Esophagus squamous epithelium (tissue), 4 donors: ENCODE results near the gene RIPK4.

Source experiments
- POLR2A ChIP-seq, 4 donors: fragments of 450-650 bp; IDR thresholded peaks; one replicate each; pipeline ENCODE4 v1.6.1; 2017; ENCODE audit warnings: antibody characterized with exemption in 4 of 4, mild to moderate bottlenecking in 4 of 4, moderate library complexity in 3 of 4
- TF ChIP-seq, protein P1 (sequence below), 6 experiments: fragments of 450-650 bp in 4 of 6; fragments of 200-600 bp in 2 of 6; sonication (generic) in 2 of 6; IDR thresholded peaks; one replicate each; pipeline ENCODE4 v1.5.1; 2016 to 2019; ENCODE audit warnings: antibody characterized with exemption in 6 of 6, mild to moderate bottlenecking in 4 of 6, moderate library complexity in 4 of 6

DNA sequence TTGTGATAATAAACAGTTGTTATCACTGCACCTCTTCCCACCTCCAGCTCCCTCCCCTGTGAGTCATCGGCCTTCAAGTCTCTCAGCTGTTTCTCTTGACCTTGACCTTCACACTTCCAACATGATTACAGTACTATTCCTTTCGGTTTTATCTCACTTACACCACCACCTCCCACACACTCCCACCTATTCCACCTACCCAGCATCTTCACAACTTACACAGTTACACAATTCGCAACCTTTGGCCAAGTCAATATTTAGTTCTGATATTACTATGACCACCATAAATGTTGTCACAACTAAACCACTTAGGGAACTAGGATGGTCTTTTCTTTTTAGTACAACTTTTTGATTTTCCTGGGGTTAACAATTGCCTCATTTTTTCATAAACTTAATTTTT, 60.2 kb downstream of the RIPK4 start:
- TF ChIP-seq, protein P1, sequence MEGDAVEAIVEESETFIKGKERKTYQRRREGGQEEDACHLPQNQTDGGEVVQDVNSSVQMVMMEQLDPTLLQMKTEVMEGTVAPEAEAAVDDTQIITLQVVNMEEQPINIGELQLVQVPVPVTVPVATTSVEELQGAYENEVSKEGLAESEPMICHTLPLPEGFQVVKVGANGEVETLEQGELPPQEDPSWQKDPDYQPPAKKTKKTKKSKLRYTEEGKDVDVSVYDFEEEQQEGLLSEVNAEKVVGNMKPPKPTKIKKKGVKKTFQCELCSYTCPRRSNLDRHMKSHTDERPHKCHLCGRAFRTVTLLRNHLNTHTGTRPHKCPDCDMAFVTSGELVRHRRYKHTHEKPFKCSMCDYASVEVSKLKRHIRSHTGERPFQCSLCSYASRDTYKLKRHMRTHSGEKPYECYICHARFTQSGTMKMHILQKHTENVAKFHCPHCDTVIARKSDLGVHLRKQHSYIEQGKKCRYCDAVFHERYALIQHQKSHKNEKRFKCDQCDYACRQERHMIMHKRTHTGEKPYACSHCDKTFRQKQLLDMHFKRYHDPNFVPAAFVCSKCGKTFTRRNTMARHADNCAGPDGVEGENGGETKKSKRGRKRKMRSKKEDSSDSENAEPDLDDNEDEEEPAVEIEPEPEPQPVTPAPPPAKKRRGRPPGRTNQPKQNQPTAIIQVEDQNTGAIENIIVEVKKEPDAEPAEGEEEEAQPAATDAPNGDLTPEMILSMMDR (IDR thresholded peaks at IDR 0.05): no peak
- no peak for TF ChIP-seq POLR2A (IDR thresholded peaks at IDR 0.05)
